Endothelial cell (in vitro differentiated cells): ENCODE results near the gene MORC1. TPM values are rescaled to one million over a fixed set of nuclear protein-coding genes. Genes with fewer than 3 reads are reported as not detected.

Experiments
- DNase-seq: peaks from one replicate; pipeline ENCODE4 v3.0.0; 2021; ENCODE audit warnings: low spot score
- H3K27ac Mint-ChIP-seq: one replicate; pipeline ENCODE4 v1.8.0; 2021; ENCODE audit warnings: mixed read lengths, inconsistent platforms; ENCODE audit not compliant: unreplicated experiment
- H3K27me3 Mint-ChIP-seq: one replicate; pipeline ENCODE4 v1.8.0; 2021; ENCODE audit warnings: mild to moderate bottlenecking, moderate library complexity, mixed read lengths, inconsistent platforms; ENCODE audit not compliant: unreplicated experiment
- H3K36me3 Mint-ChIP-seq: one replicate; pipeline ENCODE4 v1.8.0; 2021; ENCODE audit warnings: mild to moderate bottlenecking, low read depth, mixed read lengths, inconsistent platforms; ENCODE audit not compliant: unreplicated experiment
- H3K4me1 Mint-ChIP-seq: one replicate; pipeline ENCODE4 v1.8.0; 2021; ENCODE audit warnings: mild to moderate bottlenecking, mixed read lengths, inconsistent platforms; ENCODE audit not compliant: unreplicated experiment
- H3K4me3 Mint-ChIP-seq: one replicate; pipeline ENCODE4 v1.8.0; 2021; ENCODE audit warnings: mild to moderate bottlenecking, mixed read lengths, inconsistent platforms; ENCODE audit not compliant: unreplicated experiment
- H3K9me3 Mint-ChIP-seq: one replicate; pipeline ENCODE4 v1.8.0; 2021; ENCODE audit warnings: mixed read lengths, inconsistent platforms; ENCODE audit not compliant: unreplicated experiment
- CTCF ChIP-seq: fragments of 200-600 bp; sonication (generic); IDR thresholded peaks from one replicate; pipeline ENCODE4 v1.5.0; 2021; ENCODE audit warnings: antibody characterized with exemption; ENCODE audit not compliant: unreplicated experiment
- total RNA-seq: library from RNA; stranded (reverse); fragmentation: NEBNext Ultra II Directional; extraction: Animal tissue kit (Norgen Biotek cat#: 25700); gene quantifications from one replicate; pipeline ENCODE4 v1.2.1, GENCODE V29; 2021; ENCODE audit not compliant: unreplicated experiment

MORC1 gene
- total RNA-seq, 1 donor from 2014 or later = 0.10 TPM

- Mint-ChIP-seq H3K27ac (no peak overlapping the region), H3K4me1 (no peaks in the 10 kb centered on the region), H3K9me3 (no peaks in the 10 kb centered on the region), H3K36me3 (no peaks in the 10 kb centered on the region), H3K4me3 (no peak overlapping the region), H3K27me3 (peaks cover 2% of the 10 kb centered on the region)
- no peak for TF ChIP-seq CTCF
- no peak for DNase-seq
These were observed 2.5 kb downstream of the MORC1 start for GRCh38 chr3:109115451-109115850.

- H3K27me3 Mint-ChIP-seq = peaks cover 2% of the 10 kb centered on the region
- H3K4me1 Mint-ChIP-seq = no peaks in the 10 kb centered on the region
- no peak overlapping the region for H3K27ac Mint-ChIP-seq
- no peaks in the 10 kb centered on the region for H3K9me3 Mint-ChIP-seq
- no peak for DNase-seq
- no peak for TF ChIP-seq CTCF
- no peak overlapping the region for H3K4me3 Mint-ChIP-seq
- H3K36me3 Mint-ChIP-seq = no peaks in the 10 kb centered on the region
These were observed 3.2 kb downstream of the MORC1 start for GRCh38 chr3:109114746-109115145.

GRCh38 chr3:109112946-109113760 lies 4.8 kb downstream of the MORC1 start:
- Mint-ChIP-seq H3K9me3 (no peaks in the 10 kb centered on the region), H3K4me1 (no peaks in the 10 kb centered on the region), H3K27me3 (peaks cover 2% of the 10 kb centered on the region), H3K4me3 (no peak overlapping the region), H3K36me3 (no peaks in the 10 kb centered on the region), H3K27ac (no peak overlapping the region)
- no peak for TF ChIP-seq CTCF
- DNase-seq = no peak

- Mint-ChIP-seq H3K4me3 (no peak overlapping the region), H3K36me3 (no peaks in the 10 kb centered on the region), H3K9me3 (no peaks in the 10 kb centered on the region), H3K27ac (no peak overlapping the region), H3K27me3 (no peaks in the 10 kb centered on the region), H3K4me1 (no peaks in the 10 kb centered on the region)
- no peak for DNase-seq
- no peak for TF ChIP-seq CTCF
These were observed 8.4 kb downstream of the MORC1 start for GRCh38 chr3:109109574-109109973.

- peak; percentile 24 for TF ChIP-seq CTCF
- H3K9me3 Mint-ChIP-seq = no peaks in the 10 kb centered on the region
- H3K36me3 Mint-ChIP-seq = no peaks in the 10 kb centered on the region
These were observed 19.8 kb downstream of the MORC1 start for GRCh38 chr3:109098079-109098644.

More at GRCh38 chr3:109098079-109098644, 19.8 kb downstream of the MORC1 start:
- Mint-ChIP-seq H3K4me3 (no peak overlapping the region), H3K27me3 (no peaks in the 10 kb centered on the region), H3K27ac (no peak overlapping the region), H3K4me1 (peaks cover 5% of the 10 kb centered on the region)
- peak; percentile 9 for DNase-seq
